Activated CD4-positive, alpha-beta T cell treated with anti-CD3 and anti-CD28 coated beads, Interleukin-2, Interleukin-4, amounts not matched to agents 100 ng/mL and 50 ng/mL, durations not matched to agents 16 hours and 8 hours (primary cell): ENCODE measurements around the gene ZBBX.

Source experiments
- DNase-seq: peaks from one replicate; pipeline ENCODE4 v3.0.0-alpha.2; 2020; ENCODE audit warnings: low spot score

Gene ZBBX

DNA sequence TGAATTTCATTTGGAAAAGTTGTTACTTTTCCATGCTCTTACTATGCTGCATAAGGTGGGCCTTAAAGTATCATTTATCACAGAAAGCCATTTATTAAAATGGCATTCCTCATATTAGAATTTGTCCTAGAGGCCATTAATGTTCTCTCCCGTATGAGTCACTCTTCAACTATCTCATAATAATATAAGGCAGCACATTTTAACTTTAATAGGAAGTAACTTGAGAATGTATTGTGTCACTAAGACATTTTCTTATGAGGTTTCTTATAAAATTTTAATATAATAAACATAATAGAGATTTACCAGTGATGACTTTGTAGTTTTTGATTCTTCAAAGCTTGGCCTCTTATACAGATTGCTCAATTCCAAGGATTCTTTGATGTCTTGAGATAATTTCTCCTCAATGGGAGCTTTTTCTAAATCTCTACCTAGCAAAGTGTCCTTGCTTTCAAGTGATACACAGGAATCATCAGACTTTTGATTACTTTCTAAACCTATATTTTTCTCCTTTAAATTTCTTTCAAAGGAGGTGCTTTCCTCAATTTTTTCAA is 74.7 kb downstream of the ZBBX start:
- no peak for DNase-seq

- no peak for DNase-seq
Measured at GRCh38 chr3:167304077-167304476, 76.0 kb downstream of the ZBBX start.

DNA sequence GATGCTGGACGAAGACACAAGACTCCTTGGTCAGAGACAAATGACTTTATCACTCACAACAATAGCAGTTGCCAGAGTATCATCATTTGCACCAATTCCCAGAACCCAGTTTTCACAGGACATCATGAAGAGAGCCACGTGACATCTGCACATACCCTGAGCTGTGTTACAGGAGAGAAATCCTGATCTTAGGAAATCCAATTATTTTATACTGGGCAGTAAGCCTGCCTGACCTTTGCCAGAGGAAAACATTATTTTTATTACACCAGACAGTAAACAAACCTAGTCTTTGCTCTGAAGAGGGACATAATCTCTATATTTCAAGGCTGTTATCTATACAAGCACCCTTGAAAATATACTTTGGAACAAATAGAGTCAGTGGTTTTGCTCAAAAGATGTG is 77.4 kb downstream of the ZBBX start:
- no peak for DNase-seq

DNA sequence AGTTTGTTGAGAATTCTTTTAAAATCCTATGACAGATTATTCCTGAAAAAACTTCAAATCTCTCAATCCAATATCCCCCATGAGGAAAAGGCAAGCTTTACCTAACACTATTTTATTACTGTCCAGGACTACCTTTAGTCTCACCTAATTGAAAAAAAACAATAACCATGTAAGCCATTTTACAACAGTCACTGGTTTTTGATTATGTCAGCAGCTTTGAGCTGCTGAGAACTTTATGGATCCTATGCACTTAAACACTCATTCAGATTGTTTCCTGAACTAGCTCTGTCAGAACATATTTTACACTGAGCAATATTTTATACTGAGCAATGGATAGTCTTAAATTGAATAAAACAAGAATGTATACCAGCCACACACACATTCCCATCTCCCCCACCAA is 79.9 kb downstream of the ZBBX start:
- DNase-seq, result no peak

GRCh38 chr3:167289435-167289834 is 90.7 kb downstream of the ZBBX start:
- no peak for DNase-seq

DNA sequence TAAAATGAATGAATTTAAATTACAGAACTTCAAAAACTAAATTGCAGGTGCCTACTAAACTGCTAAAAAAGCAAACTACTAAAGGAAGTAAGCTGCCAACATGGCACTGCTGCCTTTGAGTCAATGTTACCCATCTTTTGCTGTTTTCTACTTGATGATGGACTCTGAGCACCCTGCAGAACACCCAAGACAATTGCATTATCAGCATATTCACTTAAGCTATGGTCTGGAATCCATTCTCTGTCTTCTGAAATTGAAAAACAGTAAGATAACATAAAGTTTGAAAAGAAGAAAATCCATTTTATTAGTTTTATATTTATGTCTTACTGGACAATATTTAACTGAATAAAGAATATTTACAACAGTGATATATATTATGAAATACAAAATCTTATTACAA is 91.4 kb downstream of the ZBBX start:
- no peak for DNase-seq

GRCh38 chr3:167287308-167287707 is 92.8 kb downstream of the ZBBX start:
- no peak for DNase-seq

GRCh38 chr3:167274141-167274874 is 105.8 kb downstream of the ZBBX start:
- DNase-seq, result no peak

DNA sequence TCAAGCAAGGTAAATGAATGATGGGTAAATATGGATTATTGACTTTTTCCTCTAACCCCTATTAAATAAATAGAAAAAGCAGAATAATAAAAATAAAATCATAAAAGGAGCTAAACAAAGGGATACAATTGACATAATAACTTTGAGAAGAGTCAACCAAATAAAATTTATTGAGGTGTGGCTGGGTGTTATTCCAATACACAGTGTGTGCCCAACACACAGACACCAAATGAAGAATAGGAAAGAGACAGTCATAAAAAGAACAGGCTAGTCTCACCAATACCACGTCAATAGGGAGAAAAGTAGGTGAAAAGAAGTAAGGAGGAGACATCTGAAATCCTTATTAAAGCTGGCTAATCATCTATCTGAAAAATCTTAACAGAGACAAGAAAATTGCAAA is 127.1 kb downstream of the ZBBX start:
- DNase-seq, result no peak

DNA sequence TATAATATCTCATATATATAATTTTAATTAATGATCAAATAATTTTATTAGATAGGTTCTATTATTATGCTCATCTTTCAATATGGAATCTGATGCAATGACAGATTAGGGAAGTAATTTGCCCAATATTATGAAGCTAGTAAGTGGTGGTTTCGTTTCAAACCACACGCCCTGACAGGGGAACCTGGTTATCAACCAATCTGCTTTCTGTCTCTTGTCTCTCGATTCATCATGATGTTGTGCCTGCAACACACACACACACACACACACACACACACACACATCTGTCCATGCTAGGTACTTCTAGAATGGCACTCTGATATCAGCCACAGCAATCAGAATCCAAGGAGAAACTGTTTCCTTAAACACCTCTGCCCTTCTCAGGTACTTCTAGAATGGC is 128.4 kb downstream of the ZBBX start:
- no peak for DNase-seq

DNA sequence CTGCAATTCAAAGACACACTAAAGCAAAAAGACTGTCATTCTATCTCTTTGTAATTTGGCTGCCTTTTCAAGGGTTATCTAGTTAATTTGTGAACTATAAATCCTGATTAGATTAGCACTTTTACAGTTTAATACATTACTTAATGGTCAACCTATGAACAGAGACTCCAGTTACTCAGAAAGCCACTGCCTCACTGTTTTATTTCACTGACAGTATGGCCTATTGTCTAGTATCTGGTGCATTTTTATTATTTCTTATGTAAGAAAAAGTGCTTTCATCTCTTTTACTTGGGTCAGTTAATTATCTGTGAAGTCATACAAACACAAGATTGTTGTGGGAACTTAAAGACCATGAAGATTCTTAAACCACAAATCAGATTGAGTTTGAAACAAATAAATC is 133.8 kb downstream of the ZBBX start:
- DNase-seq, result no peak

GRCh38 chr3:167241048-167241845 is 138.8 kb downstream of the ZBBX start:
- DNase-seq, result no peak

DNA sequence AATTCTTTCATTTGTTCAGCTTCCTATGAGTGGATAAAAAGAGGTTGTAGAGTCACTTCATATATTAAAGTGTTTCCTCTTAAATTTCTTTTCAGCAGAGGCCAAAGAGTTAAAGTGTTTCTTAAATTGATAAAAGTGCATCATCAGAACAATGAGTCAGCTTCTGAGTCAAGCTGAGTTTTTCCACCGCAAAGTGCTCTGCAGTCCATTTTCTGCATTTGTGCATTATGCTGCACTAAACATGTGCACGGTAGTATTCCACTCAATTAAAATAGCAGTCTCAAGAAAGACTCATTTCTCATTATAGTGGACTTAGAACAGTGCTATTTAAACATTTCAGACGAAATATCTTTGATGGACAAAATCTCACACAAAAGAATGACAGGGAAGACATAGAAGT is 152.0 kb downstream of the ZBBX start:
- no peak for DNase-seq

DNA sequence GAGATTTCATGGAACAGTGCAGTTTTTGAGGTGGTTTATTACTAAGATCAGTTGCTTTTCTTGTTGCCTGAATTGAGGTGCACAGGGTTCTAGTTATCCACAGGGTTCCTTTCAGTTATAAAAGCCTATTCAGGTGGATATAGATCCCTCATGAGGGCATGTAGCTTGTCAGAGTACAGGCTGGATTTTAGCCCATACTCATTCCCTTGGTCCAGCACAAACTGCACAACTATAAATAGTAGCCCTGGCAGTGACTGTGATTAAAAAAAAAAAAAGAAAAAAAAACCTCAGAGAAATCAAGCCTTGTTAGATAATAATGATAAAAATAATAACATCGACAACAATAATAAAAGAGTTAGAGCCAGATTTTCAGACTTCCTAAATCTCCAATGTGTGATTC is 154.3 kb downstream of the ZBBX start:
- DNase-seq, result no peak

DNA sequence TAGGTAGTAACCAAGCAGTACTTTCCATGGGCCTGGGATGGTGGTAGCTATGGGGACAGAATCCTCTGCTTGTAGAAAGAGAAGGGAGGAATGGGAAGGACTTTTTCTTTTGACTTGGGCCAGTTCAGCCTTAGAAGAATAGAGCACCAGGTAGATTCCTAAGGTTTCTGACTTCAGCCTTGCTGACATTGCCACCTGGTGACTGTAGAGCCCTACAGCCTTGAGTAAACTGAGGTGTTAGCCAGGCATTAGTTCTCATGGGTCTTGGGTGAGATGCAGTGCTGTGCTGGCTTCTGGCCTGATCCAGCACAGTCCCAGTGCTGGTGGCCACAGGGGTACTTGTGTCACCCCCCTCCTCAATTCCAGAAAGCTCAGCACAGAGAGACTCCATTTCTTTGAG is 171.1 kb downstream of the ZBBX start:
- DNase-seq, result no peak

DNA sequence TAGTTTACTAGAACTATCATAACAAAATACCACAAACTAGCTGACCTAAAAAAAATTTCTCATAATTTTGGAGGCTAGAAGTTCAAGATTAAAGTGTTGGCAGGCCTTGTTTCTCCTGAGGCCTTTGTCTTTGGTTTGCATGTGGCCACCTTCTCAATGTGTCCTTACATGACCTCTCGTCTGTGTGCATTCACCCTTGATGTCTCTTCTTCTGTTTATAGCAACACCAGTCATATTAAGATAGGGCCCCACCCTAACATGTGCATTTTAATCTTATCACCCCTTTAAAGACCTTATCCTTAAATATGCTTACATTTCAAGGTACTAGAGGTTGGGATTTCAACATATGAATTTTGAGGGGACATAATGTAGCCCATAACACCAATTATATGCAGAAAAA is 177.0 kb downstream of the ZBBX start:
- DNase-seq, result no peak

- no peak for DNase-seq
Measured at GRCh38 chr3:167198949-167199600, 181.0 kb downstream of the ZBBX start.
